ENCODE measurements around the gene ATXN1. TPM values are rescaled to one million over a fixed set of nuclear protein-coding genes. Genes with fewer than 3 reads are reported as not detected.

Gene ATXN1
- total RNA-seq, 1 experiment from 2014 or later, result 5.6 TPM

DNA sequence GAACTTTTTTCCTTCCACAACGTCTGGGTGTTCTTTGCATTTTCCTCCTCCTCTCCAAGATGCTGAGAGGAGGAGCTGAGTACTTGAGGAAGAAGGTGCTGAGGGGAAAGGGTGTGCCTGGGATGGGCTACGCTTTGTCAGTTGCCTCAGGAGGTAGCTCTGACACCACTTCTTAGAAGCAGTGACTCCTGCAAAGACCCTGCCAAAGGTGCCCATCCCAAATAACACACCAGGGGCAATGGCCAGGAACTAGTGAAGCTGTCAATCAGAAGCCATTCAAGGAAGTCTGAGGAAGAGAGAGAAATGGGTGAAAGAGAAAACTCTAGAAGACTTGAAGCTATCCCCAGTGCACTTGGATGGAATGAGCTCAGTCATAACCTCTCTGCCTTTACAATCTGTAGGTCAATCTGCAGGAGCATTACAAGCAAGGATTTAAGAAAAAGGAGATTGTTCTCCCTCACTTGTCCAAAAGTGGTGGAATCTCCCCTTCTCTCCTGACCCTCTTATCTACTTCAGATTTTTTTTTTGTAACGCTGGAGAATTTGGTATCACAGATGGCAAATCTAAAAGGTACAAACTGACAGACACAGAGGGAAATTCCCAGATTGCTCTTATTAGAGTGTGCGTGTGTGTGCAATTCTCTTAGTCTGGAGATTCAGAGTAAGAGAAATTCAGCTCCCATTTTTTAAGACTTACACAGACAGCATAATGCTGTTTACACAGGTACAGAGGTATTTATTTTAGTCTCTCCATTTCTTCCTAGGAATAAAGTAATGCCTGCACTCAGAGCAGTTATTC lies 280.3 kb downstream of the ATXN1 start:
- Histone ChIP-seq H3K9me3 (ENCODE audit: control insufficient read depth, low read depth, low read length) (no peaks in the 10 kb centered on the region), H2BK5ac (ENCODE audit: insufficient read length, low read length) (no peak overlapping the region), H3K4me2 (ENCODE audit: insufficient read depth, insufficient read length, low read length) (no peak overlapping the region), H4K8ac (replicated peaks; ENCODE audit: insufficient read length, low read depth, low read length) (no peak overlapping the region), H2AFZ (ENCODE audit: low read length) (no peak overlapping the region), H3K4me1 (ENCODE audit: insufficient read depth, low read length) (peaks cover 3% of the 10 kb centered on the region; the same call in 1 of the 2 replicates), H3K23ac (ENCODE audit: insufficient read length, low read depth, low read length) (no peak overlapping the region), H4K91ac (ENCODE audit: insufficient read length, low read depth, low read length) (no peak overlapping the region), H4K5ac (ENCODE audit: insufficient read length, low read depth, low read length) (no peak overlapping the region), H4K20me1 (ENCODE audit: control insufficient read depth, insufficient read depth, insufficient read length) (no peaks in the 10 kb centered on the region), H3K9ac (ENCODE audit: extremely low read depth, insufficient read length, low read length) (no peak overlapping the region), H3K23me2 (ENCODE audit: insufficient read length, low read depth, low read length, poor library complexity, severe bottlenecking) (no peaks in the 10 kb centered on the region), H3K27ac (ENCODE audit: insufficient read length, low read depth, low read length) (no peak overlapping the region), H3K56ac (ENCODE audit: insufficient read length, low read depth, low read length) (no peak overlapping the region), H3K14ac (ENCODE audit: insufficient read depth, low read length) (no peak overlapping the region), H3K79me2 (ENCODE audit: insufficient read depth, low read length) (no peaks in the 10 kb centered on the region), H3K18ac (ENCODE audit: insufficient read length, low read depth, low read length) (no peak overlapping the region), H2BK12ac (ENCODE audit: insufficient read length, low read depth, low read length) (no peak overlapping the region), H3K27me3 (ENCODE audit: insufficient read depth, low read length) (no peaks in the 10 kb centered on the region), H3K4ac (ENCODE audit: low read depth, low read length) (no peak overlapping the region), H2AK5ac (ENCODE audit: insufficient read length, low read length) (no peak overlapping the region), H3K79me1 (ENCODE audit: insufficient read depth, low read depth, low read length, poor library complexity, severe bottlenecking) (no peaks in the 10 kb centered on the region), H2BK15ac (ENCODE audit: low read depth, low read length) (no peak overlapping the region), H3T11ph (ENCODE audit: low read length) (no peak overlapping the region), H2BK120ac (ENCODE audit: low read depth, low read length, poor library complexity, severe bottlenecking) (no peak overlapping the region), H2BK20ac (ENCODE audit: low read depth, low read length, poor library complexity, severe bottlenecking) (no peak overlapping the region)
- no peaks in the 10 kb centered on the region for H3K27me3 Mint-ChIP-seq (ENCODE audit: low read depth)
- peaks cover 0 to 1% (median 0%) of the 10 kb centered on the region in 3 experiments; a peak in 1 of 7 replicates for H3K36me3 Mint-ChIP-seq (ENCODE audit: insufficient read depth in 1 of 3, low read depth in 3 of 3)
- peaks cover 4 to 8% of the 10 kb centered on the region in 2 experiments; a peak in 4 of 5 replicates for H3K9me3 Mint-ChIP-seq
- no peak overlapping the region for H3K4me3 Mint-ChIP-seq
- TF ChIP-seq, protein P1, sequence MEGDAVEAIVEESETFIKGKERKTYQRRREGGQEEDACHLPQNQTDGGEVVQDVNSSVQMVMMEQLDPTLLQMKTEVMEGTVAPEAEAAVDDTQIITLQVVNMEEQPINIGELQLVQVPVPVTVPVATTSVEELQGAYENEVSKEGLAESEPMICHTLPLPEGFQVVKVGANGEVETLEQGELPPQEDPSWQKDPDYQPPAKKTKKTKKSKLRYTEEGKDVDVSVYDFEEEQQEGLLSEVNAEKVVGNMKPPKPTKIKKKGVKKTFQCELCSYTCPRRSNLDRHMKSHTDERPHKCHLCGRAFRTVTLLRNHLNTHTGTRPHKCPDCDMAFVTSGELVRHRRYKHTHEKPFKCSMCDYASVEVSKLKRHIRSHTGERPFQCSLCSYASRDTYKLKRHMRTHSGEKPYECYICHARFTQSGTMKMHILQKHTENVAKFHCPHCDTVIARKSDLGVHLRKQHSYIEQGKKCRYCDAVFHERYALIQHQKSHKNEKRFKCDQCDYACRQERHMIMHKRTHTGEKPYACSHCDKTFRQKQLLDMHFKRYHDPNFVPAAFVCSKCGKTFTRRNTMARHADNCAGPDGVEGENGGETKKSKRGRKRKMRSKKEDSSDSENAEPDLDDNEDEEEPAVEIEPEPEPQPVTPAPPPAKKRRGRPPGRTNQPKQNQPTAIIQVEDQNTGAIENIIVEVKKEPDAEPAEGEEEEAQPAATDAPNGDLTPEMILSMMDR (conservative IDR thresholded peaks at IDR 0.05), result no peak
- WGBS (ENCODE audit: extremely low coverage, insufficient read length, low lambda C conversion rate), result no CpG with 5 or more reads among the region's 4 CpGs
- no peak for DNase-seq
- no peak overlapping the region for H3K27ac Mint-ChIP-seq
- peaks cover 9 to 11% of the 10 kb centered on the region in 2 experiments for H3K4me1 Mint-ChIP-seq
